Stomach (tissue), 4 donors: ENCODE measurements around the gene GTF2I.

Experiments used
- CTCF ChIP-seq, 7 experiments: fragments of 450-650 bp in 4 of 7; fragments of 200-600 bp in 3 of 7; sonication (generic) in 3 of 7; IDR thresholded peaks; one replicate each; pipeline ENCODE4 v1.5.1; 2016 to 2019; ENCODE audit warnings: antibody characterized with exemption in 7 of 7, control low read depth in 2 of 7, mild to moderate bottlenecking in 1 of 7
- EP300 ChIP-seq: sonication (generic); formaldehyde crosslinking; IDR thresholded peaks from one replicate; pipeline ENCODE4 v1.6.1; 2017; ENCODE audit warnings: antibody characterized with exemption
- POLR2A ChIP-seq, 4 donors: fragments of 450-650 bp; IDR thresholded peaks; one replicate each; pipeline ENCODE4 v1.6.1; 2016; ENCODE audit warnings: antibody characterized with exemption in 4 of 4, control low read depth in 2 of 4, mild to moderate bottlenecking in 1 of 4, moderate library complexity in 1 of 4

- TF ChIP-seq CTCF (IDR thresholded peaks at IDR 0.05) = no peak
- TF ChIP-seq POLR2A (IDR thresholded peaks at IDR 0.05) = no peak
- TF ChIP-seq EP300 = no peak
Measured at GRCh38 chr7:74612015-74612829, 45.3 kb upstream of the GTF2I start.
